ENCODE results near the gene FIGNL2.

Gene FIGNL2

DNA sequence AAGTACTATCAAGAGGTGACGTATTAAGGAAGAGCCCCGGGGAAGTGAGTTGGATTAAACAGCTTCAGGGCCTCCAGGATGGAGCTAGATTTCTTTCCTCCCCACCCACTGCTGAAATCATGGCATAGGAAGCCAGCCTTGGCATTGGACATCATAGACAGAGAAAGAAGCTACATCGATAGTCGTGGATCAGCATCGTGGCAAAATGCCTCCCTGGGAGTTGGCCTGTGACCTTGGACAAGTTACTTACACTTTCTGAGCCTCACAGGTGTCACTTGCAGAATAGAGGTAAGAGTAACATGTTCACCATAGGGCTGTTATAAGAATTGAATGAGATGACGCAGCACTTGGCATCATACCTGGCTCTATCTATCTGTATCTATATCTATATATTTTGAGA lies 45.3 kb upstream of the FIGNL2 start:
- Histone ChIP-seq H3K4me3 (ENCODE audit: low read depth, low read length) (no peak overlapping the region), H3K79me2 (no peaks in the 10 kb centered on the region), H3K36me3 (ENCODE audit: control insufficient read depth, insufficient read depth, low read length) (no peaks in the 10 kb centered on the region), H3K4me2 (ENCODE audit: low read length) (no peak overlapping the region), H3K9me3 (ENCODE audit: control insufficient read depth, low read length) (no peaks in the 10 kb centered on the region), H3K27ac (no peak overlapping the region), H3K27me3 (ENCODE audit: control insufficient read depth, insufficient read depth, low read length) (no peaks in the 10 kb centered on the region), H3K4me1 (peaks cover 16% of the 10 kb centered on the region), H3K9ac (no peak overlapping the region), H2AFZ (no peak overlapping the region)
- TF ChIP-seq CTCF (IDR thresholded peaks at IDR 0.05), result no peak

DNA sequence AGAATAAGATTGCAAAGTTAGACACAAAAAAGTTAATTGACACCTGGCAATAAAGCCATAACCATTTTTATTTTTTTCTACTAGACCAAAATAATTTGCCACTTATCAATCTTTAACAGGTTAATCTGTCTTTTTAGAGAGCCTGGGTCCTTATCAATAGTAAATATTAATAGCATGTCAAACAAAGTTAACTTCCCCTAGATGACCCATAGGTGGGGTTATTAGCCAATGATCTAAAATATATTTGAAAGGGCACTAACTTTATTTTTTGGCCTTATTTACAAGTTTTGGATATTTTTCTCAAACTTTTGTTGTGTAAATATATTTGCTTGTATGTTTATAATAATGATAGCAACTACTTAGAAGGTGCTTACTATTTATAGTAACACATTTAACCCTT lies 43.3 kb upstream of the FIGNL2 start:
- Histone ChIP-seq H3K4me2 (ENCODE audit: low read length) (no peak overlapping the region), H3K79me2 (no peaks in the 10 kb centered on the region), H3K9ac (no peak overlapping the region), H3K4me1 (peaks cover 27% of the 10 kb centered on the region), H3K4me3 (ENCODE audit: low read depth, low read length) (no peak overlapping the region), H2AFZ (no peak overlapping the region), H3K9me3 (ENCODE audit: control insufficient read depth, low read length) (no peaks in the 10 kb centered on the region), H3K36me3 (ENCODE audit: control insufficient read depth, insufficient read depth, low read length) (no peaks in the 10 kb centered on the region), H3K27ac (no peak overlapping the region), H3K27me3 (ENCODE audit: control insufficient read depth, insufficient read depth, low read length) (no peaks in the 10 kb centered on the region)
- peak; percentile 52 for TF ChIP-seq CTCF (IDR thresholded peaks at IDR 0.05)

GRCh38 chr12:51890511-51891171 lies 42.1 kb upstream of the FIGNL2 start:
- H3K9me3 ChIP-seq (ENCODE audit: control insufficient read depth, low read length), result no peaks in the 10 kb centered on the region

DNA sequence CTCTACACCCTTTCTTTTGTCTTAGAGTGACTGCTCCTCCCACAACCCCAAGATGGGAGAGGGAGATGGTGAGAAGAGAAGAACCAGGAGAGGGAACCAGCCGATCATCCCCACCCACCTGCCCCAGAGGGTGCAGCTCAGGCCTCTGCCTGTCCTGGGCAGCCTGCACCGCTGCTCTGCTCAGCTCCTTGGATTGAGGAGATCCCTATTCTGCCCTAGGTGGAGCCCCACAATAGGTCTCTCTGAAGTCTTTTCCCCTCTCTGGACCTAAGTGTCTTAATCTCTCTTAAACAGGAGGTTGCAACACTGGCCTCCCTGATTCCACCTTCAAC lies 41.6 kb upstream of the FIGNL2 start:
- Histone ChIP-seq H2AFZ (no peak overlapping the region), H3K4me1 (peaks cover 35% of the 10 kb centered on the region), H3K27ac (no peak overlapping the region), H3K4me3 (ENCODE audit: low read depth, low read length) (no peak overlapping the region), H3K9me3 (ENCODE audit: control insufficient read depth, low read length) (no peaks in the 10 kb centered on the region), H3K27me3 (ENCODE audit: control insufficient read depth, insufficient read depth, low read length) (no peaks in the 10 kb centered on the region), H3K36me3 (ENCODE audit: control insufficient read depth, insufficient read depth, low read length) (no peaks in the 10 kb centered on the region), H3K79me2 (no peaks in the 10 kb centered on the region), H3K9ac (no peak overlapping the region), H3K4me2 (ENCODE audit: low read length) (no peak overlapping the region)
- TF ChIP-seq CTCF (IDR thresholded peaks at IDR 0.05), result no peak

More at GRCh38 chr12:51890511-51891171, 42.1 kb upstream of the FIGNL2 start:
- TF ChIP-seq CTCF (IDR thresholded peaks at IDR 0.05), result no peak
- peaks cover 33% of the 10 kb centered on the region for H3K4me1 ChIP-seq
- no peak overlapping the region for H3K9ac ChIP-seq
- no peaks in the 10 kb centered on the region for H3K27me3 ChIP-seq (ENCODE audit: control insufficient read depth, insufficient read depth, low read length)
- no peak overlapping the region for H3K4me3 ChIP-seq (ENCODE audit: low read depth, low read length)
- H3K79me2 ChIP-seq, result no peaks in the 10 kb centered on the region
- no peak overlapping the region for H2AFZ ChIP-seq
- H3K27ac ChIP-seq, result no peak overlapping the region
- no peak overlapping the region for H3K4me2 ChIP-seq (ENCODE audit: low read length)
- H3K36me3 ChIP-seq (ENCODE audit: control insufficient read depth, insufficient read depth, low read length), result no peaks in the 10 kb centered on the region

All from parathyroid adenoma (tissue), 2 donors.